Measurements from ENCODE around the gene UBE2K. TPM values are rescaled to one million over a fixed set of nuclear protein-coding genes. Genes with fewer than 3 reads are reported as not detected.
A peak's percentile ranks its signal among the peaks of the same experiment; 100 is the strongest.

Gene UBE2K
- total and polyA plus RNA-seq, 7 donors, result 24.5 to 75.9 (median 60.4) TPM

DNA sequence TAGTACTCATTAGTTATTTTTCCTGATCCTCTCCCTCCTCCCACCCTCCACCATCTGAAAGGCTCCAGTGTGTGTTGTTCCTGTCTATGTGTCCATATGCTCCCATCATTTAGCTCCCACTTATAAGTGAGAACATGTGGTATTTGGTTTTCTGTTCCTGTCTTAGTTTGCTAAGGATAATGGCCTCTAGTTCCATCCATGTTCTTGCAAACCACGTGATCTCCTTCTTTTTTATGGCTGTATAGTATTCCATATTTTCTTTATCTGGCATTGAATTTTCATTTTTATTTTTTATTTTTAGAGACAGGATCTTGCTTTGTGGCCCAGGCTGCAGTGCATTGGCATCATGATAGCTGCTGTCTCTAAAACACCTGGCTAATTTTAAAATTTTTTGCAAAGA lies 11.9 kb upstream of the UBE2K start:
- 0% methylated on average over 1 of the region's 1 CpG for WGBS, 3 donors
- TF ChIP-seq, protein P1, sequence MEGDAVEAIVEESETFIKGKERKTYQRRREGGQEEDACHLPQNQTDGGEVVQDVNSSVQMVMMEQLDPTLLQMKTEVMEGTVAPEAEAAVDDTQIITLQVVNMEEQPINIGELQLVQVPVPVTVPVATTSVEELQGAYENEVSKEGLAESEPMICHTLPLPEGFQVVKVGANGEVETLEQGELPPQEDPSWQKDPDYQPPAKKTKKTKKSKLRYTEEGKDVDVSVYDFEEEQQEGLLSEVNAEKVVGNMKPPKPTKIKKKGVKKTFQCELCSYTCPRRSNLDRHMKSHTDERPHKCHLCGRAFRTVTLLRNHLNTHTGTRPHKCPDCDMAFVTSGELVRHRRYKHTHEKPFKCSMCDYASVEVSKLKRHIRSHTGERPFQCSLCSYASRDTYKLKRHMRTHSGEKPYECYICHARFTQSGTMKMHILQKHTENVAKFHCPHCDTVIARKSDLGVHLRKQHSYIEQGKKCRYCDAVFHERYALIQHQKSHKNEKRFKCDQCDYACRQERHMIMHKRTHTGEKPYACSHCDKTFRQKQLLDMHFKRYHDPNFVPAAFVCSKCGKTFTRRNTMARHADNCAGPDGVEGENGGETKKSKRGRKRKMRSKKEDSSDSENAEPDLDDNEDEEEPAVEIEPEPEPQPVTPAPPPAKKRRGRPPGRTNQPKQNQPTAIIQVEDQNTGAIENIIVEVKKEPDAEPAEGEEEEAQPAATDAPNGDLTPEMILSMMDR (IDR thresholded peaks at IDR 0.05), result no peak
- intact Hi-C loops (cut with DNase I), result no loop called here
- no peak overlapping the region for H3K27ac ChIP-seq
- no peak overlapping the region for H3K4me3 ChIP-seq
- DNase-seq (no peak), ATAC-seq (no peak)
- H3K27me3 ChIP-seq (ENCODE audit: insufficient read depth in 3 of 3, low read length in 2 of 3), result no peaks in the 10 kb centered on the region
- no peaks in the 10 kb centered on the region for H3K4me1 ChIP-seq
- no peaks in the 10 kb centered on the region for H3K9me3 ChIP-seq
- H3K36me3 ChIP-seq (ENCODE audit: insufficient read depth in 1 of 2, low read depth in 1 of 2), result no peaks in the 10 kb centered on the region

DNA sequence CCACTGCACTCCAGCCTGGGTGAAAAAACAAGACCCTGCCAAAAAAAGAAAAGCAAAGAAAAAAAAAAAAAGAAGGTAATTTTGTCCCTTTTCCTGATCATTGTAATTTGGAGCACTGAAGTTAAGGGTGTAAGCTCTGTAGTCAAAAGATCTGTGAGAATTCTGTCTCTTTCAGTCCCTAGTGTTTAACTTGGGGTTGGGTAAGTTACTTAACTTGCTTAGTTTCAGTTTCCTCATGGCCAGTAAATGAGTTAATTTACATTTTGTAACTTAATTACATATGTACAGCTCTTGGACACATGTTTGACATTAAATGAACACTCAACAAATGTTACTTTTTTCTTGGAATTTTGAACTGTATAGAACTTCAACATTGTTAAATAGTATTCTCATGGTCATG lies 10.9 kb upstream of the UBE2K start:
- Histone ChIP-seq H3K27ac (no peak overlapping the region), H3K36me3 (ENCODE audit: insufficient read depth in 1 of 2, low read depth in 1 of 2) (no peaks in the 10 kb centered on the region), H3K9me3 (no peaks in the 10 kb centered on the region), H3K4me1 (no peaks in the 10 kb centered on the region), H3K27me3 (ENCODE audit: insufficient read depth in 3 of 3, low read length in 2 of 3) (no peaks in the 10 kb centered on the region), H3K4me3 (no peak overlapping the region)
- ATAC-seq (no peak), DNase-seq (no peak)
- TF ChIP-seq, protein P1 (IDR thresholded peaks at IDR 0.05), result no peak
- intact Hi-C loops (cut with DNase I), result no loop called here

DNA sequence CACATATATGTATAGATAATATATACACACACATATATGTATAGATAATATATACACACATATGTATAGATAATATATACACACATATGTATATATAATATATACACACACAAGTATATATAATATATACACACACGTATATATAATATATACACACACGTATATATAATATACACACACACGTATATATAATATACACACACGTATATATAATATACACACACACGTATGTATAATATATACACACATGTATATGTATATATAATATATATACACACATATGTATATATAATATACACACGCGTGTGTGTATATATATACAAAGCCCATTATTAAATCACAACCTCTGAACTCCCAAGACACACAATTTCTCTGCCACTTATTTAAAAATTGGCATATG lies 8.0 kb upstream of the UBE2K start:
- intact Hi-C loops (cut with DNase I), result loop anchor here (10.0 kb wide), 2 partner anchors 155 to 165 kb away; no protein-coding TSS in a partner anchor
- WGBS, 3 donors, result 67 to 79% (median 73%) methylated on average over 7 of the region's 7 CpGs
- no peak for ATAC-seq

DNA sequence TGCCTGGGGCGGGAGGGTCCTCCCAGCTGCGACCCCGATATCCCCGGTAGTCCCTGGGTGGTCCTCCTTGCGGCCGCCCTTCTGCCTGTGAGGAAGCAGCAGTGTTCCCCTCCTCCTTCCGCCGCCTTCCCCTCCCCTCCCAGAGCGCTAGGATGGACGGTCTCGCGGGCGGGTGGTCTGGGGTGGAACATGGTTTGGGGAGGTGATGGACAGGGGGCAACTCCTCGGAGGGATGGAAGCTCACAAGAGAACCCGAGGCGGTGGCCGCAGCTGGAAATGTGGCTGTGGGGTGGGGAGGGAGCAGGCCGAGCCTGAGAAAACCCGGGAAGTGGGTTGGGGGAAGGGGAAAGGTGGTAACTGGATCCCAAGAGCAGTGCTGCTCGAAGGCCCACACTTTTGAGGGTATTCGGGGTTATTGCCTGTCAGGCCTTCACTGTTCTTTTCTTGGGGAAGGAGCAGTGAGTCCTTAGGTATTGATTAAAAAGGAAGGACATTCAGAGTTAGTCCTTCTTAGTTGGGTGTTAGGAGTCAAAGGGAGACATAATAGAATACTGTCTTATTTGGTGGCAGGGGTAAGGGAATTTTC lies 581 bp downstream of the UBE2K start:
- Histone ChIP-seq H3K4me3 (peak overlapping the region; percentile 85), H3K36me3 (ENCODE audit: insufficient read depth in 1 of 2, low read depth in 1 of 2) (peaks cover 0 to 13% of the 10 kb centered on the region in 2 donors), H3K4me1 (peaks cover 23% of the 10 kb centered on the region), H3K9me3 (no peaks in the 10 kb centered on the region), H3K27ac (peak overlapping the region; percentile 90), H3K27me3 (ENCODE audit: insufficient read depth in 3 of 3, low read length in 2 of 3) (no peaks in the 10 kb centered on the region)
- 0 to 1% (median 0%) methylated on average over 19 to 21 of the region's 21 CpGs for WGBS, 3 donors
- intact Hi-C loops (cut with DNase I), result loop anchor here (2.0 to 10.0 kb wide), 3 partner anchors 146 to 278 kb away; partner anchors contain the start of gene PDS5A (in 1 of the 2)
- TF ChIP-seq, protein P1 (IDR thresholded peaks at IDR 0.05), result no peak
- DNase-seq (peak; percentile 35 to 72), ATAC-seq (peak; percentile 45 to 68 (median 59))

More for the DNA sequence above, 8.0 kb upstream of the UBE2K start:
- Histone ChIP-seq H3K36me3 (ENCODE audit: insufficient read depth in 1 of 2, low read depth in 1 of 2) (no peaks in the 10 kb centered on the region), H3K4me1 (no peaks in the 10 kb centered on the region), H3K27me3 (ENCODE audit: insufficient read depth in 3 of 3, low read length in 2 of 3) (no peaks in the 10 kb centered on the region), H3K27ac (no peak overlapping the region), H3K9me3 (no peaks in the 10 kb centered on the region), H3K4me3 (no peak overlapping the region)
- no peak for DNase-seq
- TF ChIP-seq, protein P1 (IDR thresholded peaks at IDR 0.05), result no peak
